Parathyroid adenoma (tissue), 2 donors: ENCODE data around the gene PIEZO2.

ENCODE experiments used
- H2AFZ ChIP-seq: fragments of 300-600 bp; sonication (generic); one replicate; pipeline ENCODE4 v1.7.0; 2017; ENCODE audit warnings: antibody characterized with exemption, mild to moderate bottlenecking
- H3K27ac ChIP-seq: fragments of 300-600 bp; sonication (generic); one replicate; pipeline ENCODE4 v1.7.0; 2017
- H3K27me3 ChIP-seq: fragments of 300-600 bp; sonication (generic); one replicate; pipeline ENCODE4 v1.7.0; 2017; ENCODE audit warnings: low read length; ENCODE audit not compliant: control insufficient read depth, insufficient read depth
- H3K36me3 ChIP-seq: fragments of 300-600 bp; sonication (generic); one replicate; pipeline ENCODE4 v1.7.0; 2017; ENCODE audit warnings: low read length; ENCODE audit not compliant: control insufficient read depth, insufficient read depth
- H3K4me1 ChIP-seq: fragments of 300-600 bp; sonication (generic); one replicate; pipeline ENCODE4 v1.7.0; 2017; ENCODE audit warnings: control low read depth
- H3K4me2 ChIP-seq: fragments of 300-600 bp; sonication (generic); one replicate; pipeline ENCODE4 v1.7.0; 2017; ENCODE audit warnings: low read length
- H3K4me3 ChIP-seq: fragments of 300-600 bp; sonication (generic); one replicate; pipeline ENCODE4 v1.7.0; 2017; ENCODE audit warnings: low read depth, low read length
- H3K79me2 ChIP-seq: fragments of 300-600 bp; sonication (generic); one replicate; pipeline ENCODE4 v1.7.0; 2017; ENCODE audit warnings: control low read depth
- H3K9ac ChIP-seq: fragments of 300-600 bp; sonication (generic); one replicate; pipeline ENCODE4 v1.7.0; 2017; ENCODE audit warnings: mild to moderate bottlenecking
- H3K9me3 ChIP-seq: fragments of 300-600 bp; sonication (generic); one replicate; pipeline ENCODE4 v1.7.0; 2017; ENCODE audit warnings: low read length; ENCODE audit not compliant: control insufficient read depth
- CTCF ChIP-seq: fragments of 300-600 bp; sonication (generic); IDR thresholded peaks from one replicate; pipeline ENCODE4 v1.7.0; 2017; ENCODE audit warnings: antibody characterized with exemption, mild to moderate bottlenecking
- donor health status: primary hyperparathyroidism.

PIEZO2 gene

GRCh38 chr18:11040823-11041656 is 108.3 kb downstream of the PIEZO2 start:
- no peak overlapping the region for H3K27ac ChIP-seq
- H3K4me1 ChIP-seq, result no peaks in the 10 kb centered on the region
- H3K4me3 ChIP-seq, result no peak overlapping the region
- no peak overlapping the region for H3K4me2 ChIP-seq
- no peaks in the 10 kb centered on the region for H3K79me2 ChIP-seq
- no peak overlapping the region for H3K9ac ChIP-seq
- no peaks in the 10 kb centered on the region for H3K9me3 ChIP-seq
- no peaks in the 10 kb centered on the region for H3K36me3 ChIP-seq
- no peak overlapping the region for H2AFZ ChIP-seq
- peak; percentile 57 for TF ChIP-seq CTCF
- no peaks in the 10 kb centered on the region for H3K27me3 ChIP-seq

- no peak for TF ChIP-seq CTCF
- Histone ChIP-seq H3K9me3 (no peaks in the 10 kb centered on the region), H3K27ac (no peak overlapping the region), H3K4me2 (no peak overlapping the region), H3K79me2 (no peaks in the 10 kb centered on the region), H3K4me1 (no peaks in the 10 kb centered on the region), H2AFZ (no peak overlapping the region), H3K27me3 (no peaks in the 10 kb centered on the region), H3K9ac (no peak overlapping the region), H3K4me3 (no peak overlapping the region), H3K36me3 (no peaks in the 10 kb centered on the region)
Observed at GRCh38 chr18:11040359-11040758, 109.0 kb downstream of the PIEZO2 start.

- Histone ChIP-seq H3K9ac (no peak overlapping the region), H3K4me1 (no peaks in the 10 kb centered on the region), H3K36me3 (no peaks in the 10 kb centered on the region), H3K79me2 (no peaks in the 10 kb centered on the region), H2AFZ (no peak overlapping the region), H3K4me3 (no peak overlapping the region), H3K9me3 (no peaks in the 10 kb centered on the region), H3K4me2 (no peak overlapping the region), H3K27ac (no peak overlapping the region), H3K27me3 (no peaks in the 10 kb centered on the region)
- TF ChIP-seq CTCF, result no peak
Observed at GRCh38 chr18:11037533-11038240, 111.7 kb downstream of the PIEZO2 start.

GRCh38 chr18:11035814-11036495 is 113.4 kb downstream of the PIEZO2 start:
- Histone ChIP-seq H3K79me2 (no peaks in the 10 kb centered on the region), H3K36me3 (no peaks in the 10 kb centered on the region), H3K4me1 (no peaks in the 10 kb centered on the region), H3K4me2 (no peak overlapping the region), H3K9ac (no peak overlapping the region), H3K27ac (no peak overlapping the region), H3K4me3 (no peak overlapping the region), H2AFZ (no peak overlapping the region), H3K27me3 (no peaks in the 10 kb centered on the region), H3K9me3 (no peaks in the 10 kb centered on the region)
- no peak for TF ChIP-seq CTCF
